Activated CD8-positive, alpha-beta T cell treated with anti-CD3 and anti-CD28 coated beads for 36 hours (primary cell): Measurements from ENCODE around the gene ZFP36L1. TPM values are rescaled to one million over a fixed set of nuclear protein-coding genes. Genes with fewer than 3 reads are reported as not detected.

Source experiments
- ATAC-seq: fragments of 200-7000 bp; cut with Tn5 transposase; one replicate; pipeline ENCODE4 v1.10.0; 2021; ENCODE audit warnings: mild to moderate bottlenecking, moderate library complexity
- CTCF ChIA-PET: fragments of 350-600 bp; sonication (Branson Sonifier 250); formaldehyde crosslinking; loops from one replicate; lab custom pipeline; 2021; ENCODE audit warnings: antibody characterized with exemption; lab: Charles Lee
- POLR2A ChIA-PET: fragments of 350-600 bp; sonication (Branson Sonifier 250); formaldehyde crosslinking; loops from one replicate; lab custom pipeline; 2021; ENCODE audit warnings: antibody characterized with exemption; lab: Charles Lee
- DNase-seq: peaks from one replicate; pipeline ENCODE4 v3.0.0-alpha.2; 2020
- H3K27ac Mint-ChIP-seq: one replicate; pipeline ENCODE4 v1.8.0; 2021; ENCODE audit warnings: mild to moderate bottlenecking, mixed read lengths
- H3K27me3 Mint-ChIP-seq: one replicate; pipeline ENCODE4 v1.8.0; 2021; ENCODE audit warnings: mixed read lengths
- H3K36me3 Mint-ChIP-seq: one replicate; pipeline ENCODE4 v1.8.0; 2021; ENCODE audit warnings: low read depth, mixed read lengths
- H3K4me1 Mint-ChIP-seq: one replicate; pipeline ENCODE4 v1.8.0; 2021; ENCODE audit warnings: low read depth, mixed read lengths
- H3K4me3 Mint-ChIP-seq: one replicate; pipeline ENCODE4 v1.8.0; 2021; ENCODE audit warnings: mild to moderate bottlenecking, moderate library complexity, mixed read lengths
- H3K9me3 Mint-ChIP-seq: one replicate; pipeline ENCODE4 v1.8.0; 2021; ENCODE audit warnings: mixed read lengths
- CTCF ChIP-seq: fragments of 200-600 bp; IDR thresholded peaks from one replicate; pipeline ENCODE4 v1.8.0; 2022; ENCODE audit warnings: antibody characterized with exemption, mild to moderate bottlenecking
- intact Hi-C: fragments of 100-400 bp; cut with micrococcal nuclease; formaldehyde crosslinking; loops from one replicate; pipeline ENCODE4 v1.10.0; 2022
- total RNA-seq, 2 experiments: library from RNA; stranded (reverse); gene quantifications; one replicate each; pipeline ENCODE4 v1.2.3, GENCODE V29; 2021

The ZFP36L1 gene
- total RNA-seq, 2 experiments from 2014 or later, result 57.4 to 60.6 TPM

GRCh38 chr14:68790644-68791077, 2.2 kb downstream of the ZFP36L1 start:
- no peak for TF ChIP-seq CTCF
- peak overlapping the region; percentile 88 for H3K4me3 Mint-ChIP-seq
- CTCF ChIA-PET, result interaction anchor here (0.7 to 16.7 kb wide), 20 partner anchors 8 to 857 kb away, joined by 3 to 268 read pairs (median 5); no protein-coding TSS in a partner anchor
- ATAC-seq (peak; percentile 10), DNase-seq (peak; percentile 94)
- no peaks in the 10 kb centered on the region for H3K9me3 Mint-ChIP-seq
- POLR2A ChIA-PET, result interaction anchor here (0.7 to 9.4 kb wide), 15 partner anchors 9 to 558 kb away, joined by 3 to 207 read pairs (median 4); no protein-coding TSS in a partner anchor
- H3K36me3 Mint-ChIP-seq, result peaks cover 64% of the 10 kb centered on the region
- peak overlapping the region; percentile 100 for H3K27ac Mint-ChIP-seq
- peaks cover 45% of the 10 kb centered on the region for H3K4me1 Mint-ChIP-seq
- no peaks in the 10 kb centered on the region for H3K27me3 Mint-ChIP-seq
- intact Hi-C loops, result loop anchor here (5.0 kb wide), 1 partner anchor 108 kb away; no protein-coding TSS in a partner anchor

- intact Hi-C loops, result loop anchor here (5.0 to 10.0 kb wide), 4 partner anchors 73 to 505 kb away; no protein-coding TSS in a partner anchor
- Mint-ChIP-seq H3K27me3 (no peaks in the 10 kb centered on the region), H3K4me1 (peaks cover 51% of the 10 kb centered on the region), H3K27ac (peak overlapping the region; percentile 100), H3K36me3 (peaks cover 65% of the 10 kb centered on the region), H3K9me3 (peaks cover 2% of the 10 kb centered on the region), H3K4me3 (peak overlapping the region; percentile 88)
- TF ChIP-seq CTCF, result no peak
- DNase-seq (peak; percentile 54), ATAC-seq (no peak)
- CTCF ChIA-PET, result interaction anchor here (0.7 to 16.7 kb wide), 42 partner anchors 9 to 856 kb away, joined by 3 to 268 read pairs (median 4); no protein-coding TSS in a partner anchor
- POLR2A ChIA-PET, result interaction anchor here (0.6 to 9.4 kb wide), 27 partner anchors 8 to 912 kb away, joined by 3 to 207 read pairs (median 4); no protein-coding TSS in a partner anchor
Observed at GRCh38 chr14:68789821-68790643, 2.8 kb downstream of the ZFP36L1 start.

GRCh38 chr14:68788996-68789820, 3.7 kb downstream of the ZFP36L1 start:
- Mint-ChIP-seq H3K27ac (peak overlapping the region; percentile 100), H3K36me3 (peaks cover 60% of the 10 kb centered on the region), H3K4me3 (peak overlapping the region; percentile 88), H3K9me3 (peaks cover 2% of the 10 kb centered on the region), H3K27me3 (no peaks in the 10 kb centered on the region), H3K4me1 (peaks cover 53% of the 10 kb centered on the region)
- DNase-seq, result peak; percentile 94
- intact Hi-C loops, result loop anchor here (5.0 to 10.0 kb wide), 3 partner anchors 72 to 504 kb away; no protein-coding TSS in a partner anchor
- ChIA-PET POLR2A (interaction anchor here (0.6 to 9.4 kb wide), 25 partner anchors 7 to 911 kb away, joined by 3 to 207 read pairs (median 4); no protein-coding TSS in a partner anchor), CTCF (interaction anchor here (0.7 to 16.7 kb wide), 42 partner anchors 9 to 855 kb away, joined by 3 to 268 read pairs (median 4); no protein-coding TSS in a partner anchor)
- peak; percentile 40 for ATAC-seq
- TF ChIP-seq CTCF, result peak; percentile 82

GRCh38 chr14:68788275-68788995, 4.4 kb downstream of the ZFP36L1 start:
- no peak for TF ChIP-seq CTCF
- intact Hi-C loops, result loop anchor here (5.0 to 10.0 kb wide), 3 partner anchors 71 to 504 kb away; no protein-coding TSS in a partner anchor
- H3K4me3 Mint-ChIP-seq, result peak overlapping the region; percentile 88
- CTCF ChIA-PET, result interaction anchor here (0.7 to 16.7 kb wide), 27 partner anchors 8 to 845 kb away, joined by 3 to 268 read pairs (median 4); no protein-coding TSS in a partner anchor
- no peak for ATAC-seq
- H3K36me3 Mint-ChIP-seq, result peaks cover 60% of the 10 kb centered on the region
- H3K27ac Mint-ChIP-seq, result peak overlapping the region; percentile 100
- POLR2A ChIA-PET, result interaction anchor here (0.6 to 9.4 kb wide), 19 partner anchors 8 to 543 kb away, joined by 3 to 207 read pairs (median 4); no protein-coding TSS in a partner anchor
- no peaks in the 10 kb centered on the region for H3K27me3 Mint-ChIP-seq
- H3K9me3 Mint-ChIP-seq, result peaks cover 2% of the 10 kb centered on the region
- H3K4me1 Mint-ChIP-seq, result peaks cover 52% of the 10 kb centered on the region
- no peak for DNase-seq
